ENCODE data around the gene TARM1. TPM values are rescaled to one million over a fixed set of nuclear protein-coding genes. Genes with fewer than 3 reads are reported as not detected.

Gene TARM1
- total and polyA plus RNA-seq, 2 experiments from 2014 or later: not detected

DNA sequence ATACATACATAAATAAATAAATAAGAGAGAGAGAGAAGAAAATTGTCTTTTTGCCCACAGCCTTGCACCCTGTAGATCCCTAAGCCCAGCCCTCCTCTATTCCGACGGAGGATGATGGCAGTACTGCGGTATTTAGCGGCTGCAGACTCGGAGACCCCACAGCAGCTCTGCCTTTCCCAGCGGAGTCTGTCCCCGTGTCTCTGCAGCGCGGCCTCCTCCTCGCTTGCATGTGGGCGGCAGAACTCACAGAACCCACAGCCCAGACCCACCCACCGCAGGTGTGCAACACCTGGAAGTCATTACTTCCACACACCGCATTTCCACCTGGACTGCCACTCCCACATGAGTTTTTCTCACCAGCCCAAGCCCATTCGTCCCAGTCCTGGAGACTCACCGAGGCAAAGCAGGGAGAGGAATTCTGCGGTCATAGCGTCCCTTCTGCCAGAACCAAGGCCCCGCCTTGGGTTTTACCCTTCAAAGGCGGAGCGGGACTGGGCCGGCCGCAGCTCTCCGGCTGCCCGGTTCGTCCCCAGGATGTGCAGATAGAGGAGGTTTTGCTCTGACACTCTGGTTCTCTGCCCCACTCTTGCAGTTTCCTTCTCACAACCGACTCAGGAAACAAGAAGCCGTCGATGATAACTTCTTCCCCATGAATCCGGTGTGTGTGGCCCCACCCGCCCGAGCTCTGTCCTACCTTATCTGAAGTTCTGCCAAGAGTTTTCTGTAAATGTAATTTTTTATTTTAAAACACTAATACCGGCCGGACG, 17.6 kb downstream of the TARM1 start, which contains the start of gene VSTM1:
Gene VSTM1, minus strand, starts transcription at position 548 of the 767 bp plus-strand sequence. Its CDS starts 120 bp downstream, at position 428.
- H4K20me1 ChIP-seq (replicated peaks; ENCODE audit: insufficient read depth): no peaks in the 10 kb centered on the region
- H3K27me3 Mint-ChIP-seq (ENCODE audit: insufficient read depth, low read depth, poor library complexity): peaks cover 16% of the 10 kb centered on the region
- H3K27ac ChIP-seq (ENCODE audit: low read depth): no peak within 1 kb of the TSS
- no peaks in the 10 kb centered on the region for H3K79me2 ChIP-seq (replicated peaks; ENCODE audit: insufficient read depth)
- peak within 1 kb of the TSS; percentile 83; the same call in 1 of the 2 replicates for H2AFZ ChIP-seq
- no peak within 1 kb of the TSS for H3K27ac Mint-ChIP-seq
- ATAC-seq: peak; percentile 51
- H3K4me1 Mint-ChIP-seq: peaks cover 2% of the 10 kb centered on the region; the same call in 1 of the 3 replicates
- H3K36me3 ChIP-seq (ENCODE audit: insufficient read depth): no peaks in the 10 kb centered on the region
- no peaks in the 10 kb centered on the region for H3K36me3 Mint-ChIP-seq (ENCODE audit: low read depth)
- H3K9me2 ChIP-seq (ENCODE audit: insufficient read depth): no peaks in the 10 kb centered on the region
- DNase-seq (ENCODE audit: low spot score): no peak
- no peaks in the 10 kb centered on the region for H3K4me1 ChIP-seq (ENCODE audit: insufficient read depth)
- H3K4me3 ChIP-seq: no peak within 1 kb of the TSS
- TF ChIP-seq JUNB (IDR thresholded peaks at IDR 0.05; ENCODE audit: unreplicated experiment) (no peak), EZH2 (IDR thresholded peaks at IDR 0.05; ENCODE audit: low read depth, unreplicated experiment) (no peak), ZNF331 (CRISPR knock-in tag; IDR thresholded peaks at IDR 0.05; ENCODE audit: low read depth) (no peak), EZH2phosphoT487 (IDR thresholded peaks at IDR 0.05; ENCODE audit: unreplicated experiment) (no peak)
- TF ChIP-seq, protein P1, sequence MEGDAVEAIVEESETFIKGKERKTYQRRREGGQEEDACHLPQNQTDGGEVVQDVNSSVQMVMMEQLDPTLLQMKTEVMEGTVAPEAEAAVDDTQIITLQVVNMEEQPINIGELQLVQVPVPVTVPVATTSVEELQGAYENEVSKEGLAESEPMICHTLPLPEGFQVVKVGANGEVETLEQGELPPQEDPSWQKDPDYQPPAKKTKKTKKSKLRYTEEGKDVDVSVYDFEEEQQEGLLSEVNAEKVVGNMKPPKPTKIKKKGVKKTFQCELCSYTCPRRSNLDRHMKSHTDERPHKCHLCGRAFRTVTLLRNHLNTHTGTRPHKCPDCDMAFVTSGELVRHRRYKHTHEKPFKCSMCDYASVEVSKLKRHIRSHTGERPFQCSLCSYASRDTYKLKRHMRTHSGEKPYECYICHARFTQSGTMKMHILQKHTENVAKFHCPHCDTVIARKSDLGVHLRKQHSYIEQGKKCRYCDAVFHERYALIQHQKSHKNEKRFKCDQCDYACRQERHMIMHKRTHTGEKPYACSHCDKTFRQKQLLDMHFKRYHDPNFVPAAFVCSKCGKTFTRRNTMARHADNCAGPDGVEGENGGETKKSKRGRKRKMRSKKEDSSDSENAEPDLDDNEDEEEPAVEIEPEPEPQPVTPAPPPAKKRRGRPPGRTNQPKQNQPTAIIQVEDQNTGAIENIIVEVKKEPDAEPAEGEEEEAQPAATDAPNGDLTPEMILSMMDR (conservative IDR thresholded peaks at IDR 0.05; ENCODE audit: low read depth in 2 of 2): no peak
- TF ChIP-seq, protein P2, sequence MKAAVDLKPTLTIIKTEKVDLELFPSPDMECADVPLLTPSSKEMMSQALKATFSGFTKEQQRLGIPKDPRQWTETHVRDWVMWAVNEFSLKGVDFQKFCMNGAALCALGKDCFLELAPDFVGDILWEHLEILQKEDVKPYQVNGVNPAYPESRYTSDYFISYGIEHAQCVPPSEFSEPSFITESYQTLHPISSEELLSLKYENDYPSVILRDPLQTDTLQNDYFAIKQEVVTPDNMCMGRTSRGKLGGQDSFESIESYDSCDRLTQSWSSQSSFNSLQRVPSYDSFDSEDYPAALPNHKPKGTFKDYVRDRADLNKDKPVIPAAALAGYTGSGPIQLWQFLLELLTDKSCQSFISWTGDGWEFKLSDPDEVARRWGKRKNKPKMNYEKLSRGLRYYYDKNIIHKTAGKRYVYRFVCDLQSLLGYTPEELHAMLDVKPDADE (IDR thresholded peaks at IDR 0.05): no peak
- TF ChIP-seq, protein P3, sequence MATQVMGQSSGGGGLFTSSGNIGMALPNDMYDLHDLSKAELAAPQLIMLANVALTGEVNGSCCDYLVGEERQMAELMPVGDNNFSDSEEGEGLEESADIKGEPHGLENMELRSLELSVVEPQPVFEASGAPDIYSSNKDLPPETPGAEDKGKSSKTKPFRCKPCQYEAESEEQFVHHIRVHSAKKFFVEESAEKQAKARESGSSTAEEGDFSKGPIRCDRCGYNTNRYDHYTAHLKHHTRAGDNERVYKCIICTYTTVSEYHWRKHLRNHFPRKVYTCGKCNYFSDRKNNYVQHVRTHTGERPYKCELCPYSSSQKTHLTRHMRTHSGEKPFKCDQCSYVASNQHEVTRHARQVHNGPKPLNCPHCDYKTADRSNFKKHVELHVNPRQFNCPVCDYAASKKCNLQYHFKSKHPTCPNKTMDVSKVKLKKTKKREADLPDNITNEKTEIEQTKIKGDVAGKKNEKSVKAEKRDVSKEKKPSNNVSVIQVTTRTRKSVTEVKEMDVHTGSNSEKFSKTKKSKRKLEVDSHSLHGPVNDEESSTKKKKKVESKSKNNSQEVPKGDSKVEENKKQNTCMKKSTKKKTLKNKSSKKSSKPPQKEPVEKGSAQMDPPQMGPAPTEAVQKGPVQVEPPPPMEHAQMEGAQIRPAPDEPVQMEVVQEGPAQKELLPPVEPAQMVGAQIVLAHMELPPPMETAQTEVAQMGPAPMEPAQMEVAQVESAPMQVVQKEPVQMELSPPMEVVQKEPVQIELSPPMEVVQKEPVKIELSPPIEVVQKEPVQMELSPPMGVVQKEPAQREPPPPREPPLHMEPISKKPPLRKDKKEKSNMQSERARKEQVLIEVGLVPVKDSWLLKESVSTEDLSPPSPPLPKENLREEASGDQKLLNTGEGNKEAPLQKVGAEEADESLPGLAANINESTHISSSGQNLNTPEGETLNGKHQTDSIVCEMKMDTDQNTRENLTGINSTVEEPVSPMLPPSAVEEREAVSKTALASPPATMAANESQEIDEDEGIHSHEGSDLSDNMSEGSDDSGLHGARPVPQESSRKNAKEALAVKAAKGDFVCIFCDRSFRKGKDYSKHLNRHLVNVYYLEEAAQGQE (IDR thresholded peaks at IDR 0.05; ENCODE audit: unreplicated experiment): no peak
- H3K4me3 Mint-ChIP-seq: no peak within 1 kb of the TSS; the same call in 2 of the 3 replicates
- H3K9me3 Mint-ChIP-seq: no peaks in the 10 kb centered on the region; the same call in 2 of the 3 replicates
- H3K4me2 ChIP-seq: no peak within 1 kb of the TSS
- no peaks in the 10 kb centered on the region for H3K27me3 ChIP-seq (ENCODE audit: insufficient read depth)
- no peaks in the 10 kb centered on the region for H3F3A ChIP-seq (replicated peaks; ENCODE audit: low read depth)

Data from GM23338 (cell line).